ENCODE measurements around the gene FBXL20. TPM values are rescaled to one million over a fixed set of nuclear protein-coding genes. Genes with fewer than 3 reads are reported as not detected.

FBXL20 gene
- total and polyA plus RNA-seq, 11 donors = 3.1 to 21.9 (median 12.2) TPM

DNA sequence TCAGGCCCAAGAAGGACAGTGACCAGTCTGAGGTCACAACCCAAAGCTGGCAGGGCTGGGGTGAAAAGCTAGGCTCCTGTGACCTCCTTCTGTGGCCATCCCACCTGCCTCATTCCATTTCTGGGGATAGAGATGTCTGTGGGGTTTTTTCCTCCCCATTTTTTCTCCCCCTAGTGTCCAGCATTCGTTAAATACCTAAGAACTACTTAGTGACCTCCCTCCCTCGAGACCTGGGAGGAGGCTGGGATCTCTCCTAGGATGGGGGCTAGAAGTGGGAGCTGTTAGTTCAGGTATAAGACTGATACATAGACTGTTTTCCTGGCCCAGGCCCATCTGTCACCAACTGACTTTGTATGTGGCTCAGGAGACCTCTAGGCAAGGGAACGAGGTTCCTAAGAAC, 155.2 kb downstream of the FBXL20 start:
- 53 to 60% (median 54%) methylated on average over 3 of the region's 3 CpGs for WGBS, 4 donors
- intact Hi-C loops (cut with DNase I) = loop anchor here in 6 of 10 donors (5.0 to 10.0 kb wide), 6 partner anchors 91 to 271 kb away; partner anchors contain the start of gene PLXDC1 (in 1 of the 6)
- DNase-seq = no peak
- no peak for ATAC-seq
- Histone ChIP-seq H3K27me3 (no peaks in the 10 kb centered on the region), H3K27ac (no peak overlapping the region), H3K4me1 (peaks cover 0 to 13% (median 6%) of the 10 kb centered on the region in 12 donors), H3K9me3 (no peaks in the 10 kb centered on the region), H3K4me3 (no peak overlapping the region), H3K36me3 (peaks cover 0 to 3% (median 0%) of the 10 kb centered on the region in 9 donors)
- TF ChIP-seq POLR2A (IDR thresholded peaks at IDR 0.05) = no peak
- TF ChIP-seq, protein P1, sequence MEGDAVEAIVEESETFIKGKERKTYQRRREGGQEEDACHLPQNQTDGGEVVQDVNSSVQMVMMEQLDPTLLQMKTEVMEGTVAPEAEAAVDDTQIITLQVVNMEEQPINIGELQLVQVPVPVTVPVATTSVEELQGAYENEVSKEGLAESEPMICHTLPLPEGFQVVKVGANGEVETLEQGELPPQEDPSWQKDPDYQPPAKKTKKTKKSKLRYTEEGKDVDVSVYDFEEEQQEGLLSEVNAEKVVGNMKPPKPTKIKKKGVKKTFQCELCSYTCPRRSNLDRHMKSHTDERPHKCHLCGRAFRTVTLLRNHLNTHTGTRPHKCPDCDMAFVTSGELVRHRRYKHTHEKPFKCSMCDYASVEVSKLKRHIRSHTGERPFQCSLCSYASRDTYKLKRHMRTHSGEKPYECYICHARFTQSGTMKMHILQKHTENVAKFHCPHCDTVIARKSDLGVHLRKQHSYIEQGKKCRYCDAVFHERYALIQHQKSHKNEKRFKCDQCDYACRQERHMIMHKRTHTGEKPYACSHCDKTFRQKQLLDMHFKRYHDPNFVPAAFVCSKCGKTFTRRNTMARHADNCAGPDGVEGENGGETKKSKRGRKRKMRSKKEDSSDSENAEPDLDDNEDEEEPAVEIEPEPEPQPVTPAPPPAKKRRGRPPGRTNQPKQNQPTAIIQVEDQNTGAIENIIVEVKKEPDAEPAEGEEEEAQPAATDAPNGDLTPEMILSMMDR (IDR thresholded peaks at IDR 0.05) = no peak

DNA sequence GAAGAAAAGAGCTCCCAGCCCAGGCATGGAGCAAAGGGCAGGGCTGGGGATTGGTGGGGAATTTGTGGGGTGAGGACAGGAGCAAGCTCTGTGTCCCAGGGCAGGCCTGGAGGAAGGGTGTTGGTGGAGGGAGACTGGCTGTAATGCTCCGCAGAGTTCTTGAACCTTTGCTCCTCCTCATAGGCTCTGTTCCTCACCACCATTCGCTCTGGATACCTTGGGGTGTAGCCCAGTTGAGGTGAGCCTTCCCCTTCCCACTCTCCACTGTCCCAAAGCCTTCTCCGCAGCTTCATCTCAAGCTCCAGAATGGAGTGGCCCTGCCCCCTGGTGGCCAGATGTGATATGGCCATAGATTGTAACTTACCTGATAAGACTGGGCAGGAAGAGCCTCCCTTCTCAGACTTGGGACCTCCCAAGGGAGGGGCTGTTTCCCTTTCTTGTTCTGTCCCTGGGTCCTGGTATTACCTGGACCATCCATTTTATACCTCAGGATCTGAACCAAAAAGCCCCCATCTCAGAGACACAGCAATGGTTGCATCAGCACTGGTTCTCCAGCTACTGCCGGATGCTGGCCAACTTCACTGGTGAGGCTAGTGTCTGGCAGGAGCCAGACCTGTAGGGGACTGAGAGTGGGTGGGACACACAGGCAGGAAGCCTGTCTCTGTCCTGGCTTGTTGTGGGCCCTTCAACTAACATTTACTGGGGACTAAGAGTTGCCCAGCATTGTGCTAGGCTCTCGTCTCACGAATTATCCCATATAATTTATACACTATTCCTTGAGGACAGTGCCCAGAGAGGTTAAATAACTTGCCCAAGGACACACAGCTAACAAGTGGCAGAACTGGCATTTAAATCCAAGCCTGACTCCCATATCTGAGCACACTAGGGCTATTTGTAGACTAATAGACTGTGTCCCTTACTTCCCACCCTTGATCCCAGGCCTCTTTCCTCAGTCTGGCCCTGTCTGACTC, 156.5 kb downstream of the FBXL20 start:
- Histone ChIP-seq H3K27me3 (no peaks in the 10 kb centered on the region), H3K36me3 (no peaks in the 10 kb centered on the region), H3K27ac (no peak overlapping the region), H3K4me3 (no peak overlapping the region), H3K9me3 (no peaks in the 10 kb centered on the region), H3K4me1 (peaks cover 0 to 13% (median 6%) of the 10 kb centered on the region in 12 donors)
- no peak for TF ChIP-seq POLR2A (IDR thresholded peaks at IDR 0.05)
- TF ChIP-seq, protein P1 (IDR thresholded peaks at IDR 0.05) = peak; percentile 87 to 99 (median 95)
- intact Hi-C loops (cut with DNase I) = loop anchor here (1.0 to 10.0 kb wide), 10 partner anchors 38 to 270 kb away; partner anchors contain the start of gene PLXDC1 (in 1 of the 10)
- peak; percentile 77 to 86 (median 79) for DNase-seq
- ATAC-seq = peak; percentile 56 to 93 (median 87)
- WGBS, 4 donors = 42 to 46% (median 44%) methylated on average over 6 of the region's 6 CpGs

DNA sequence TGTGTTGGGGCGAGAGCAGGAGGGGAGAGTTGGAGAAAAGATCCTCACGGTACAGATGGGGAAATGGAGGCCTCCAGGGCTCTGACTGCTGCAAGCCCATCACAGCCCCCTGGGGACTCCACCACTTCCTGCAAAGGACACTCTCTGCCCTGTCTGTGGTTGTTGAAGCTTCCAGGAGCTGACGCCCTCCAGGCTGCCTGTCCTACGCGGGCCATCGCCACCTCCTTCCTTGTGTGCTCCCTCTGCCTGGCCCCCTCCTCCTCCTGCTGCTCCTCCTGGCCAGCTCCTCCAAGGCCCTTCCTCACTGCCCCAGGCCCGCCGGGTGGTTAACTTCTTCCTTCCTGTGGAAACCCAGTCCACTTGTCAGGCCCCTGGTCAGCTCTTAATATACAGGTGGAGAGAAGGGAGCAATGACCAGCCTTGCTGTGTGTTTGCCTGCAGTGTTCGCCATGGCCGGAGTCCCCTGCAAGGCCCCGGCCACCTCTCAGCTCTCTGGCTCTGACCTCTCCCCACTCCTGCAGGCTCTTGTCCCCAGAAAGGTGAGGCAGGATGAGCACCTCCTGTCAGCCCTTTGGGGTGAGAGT, 157.3 kb downstream of the FBXL20 start:
- Histone ChIP-seq H3K27me3 (peaks cover 0 to 8% (median 0%) of the 10 kb centered on the region in 9 donors), H3K4me3 (no peak overlapping the region), H3K9me3 (no peaks in the 10 kb centered on the region), H3K4me1 (peaks cover 0 to 13% (median 6%) of the 10 kb centered on the region in 12 donors), H3K27ac (no peak overlapping the region), H3K36me3 (no peaks in the 10 kb centered on the region)
- TF ChIP-seq POLR2A (IDR thresholded peaks at IDR 0.05) = no peak
- TF ChIP-seq, protein P1 (IDR thresholded peaks at IDR 0.05) = no peak
- intact Hi-C loops (cut with DNase I) = loop anchor here (1.0 to 10.0 kb wide), 10 partner anchors 37 to 269 kb away; partner anchors contain the start of gene PLXDC1 (in 1 of the 10)
- 38 to 51% (median 48%) methylated on average over 11 of the region's 11 CpGs for WGBS, 4 donors
- DNase-seq (no peak), ATAC-seq (peak; percentile 4 to 38 (median 21))
